GM03348 (cell line): ENCODE measurements around the gene HIGD2A.
"Not testable (repeated sequence)": the region's sequence is repeated elsewhere in the genome, so short reads cannot be mapped to it uniquely, and the experiment has no call there.

Experiments used
- DNase-seq: peaks from one replicate; pipeline ENCODE4 v3.0.0; 2012; ENCODE audit warnings: low spot score

Gene HIGD2A

DNA sequence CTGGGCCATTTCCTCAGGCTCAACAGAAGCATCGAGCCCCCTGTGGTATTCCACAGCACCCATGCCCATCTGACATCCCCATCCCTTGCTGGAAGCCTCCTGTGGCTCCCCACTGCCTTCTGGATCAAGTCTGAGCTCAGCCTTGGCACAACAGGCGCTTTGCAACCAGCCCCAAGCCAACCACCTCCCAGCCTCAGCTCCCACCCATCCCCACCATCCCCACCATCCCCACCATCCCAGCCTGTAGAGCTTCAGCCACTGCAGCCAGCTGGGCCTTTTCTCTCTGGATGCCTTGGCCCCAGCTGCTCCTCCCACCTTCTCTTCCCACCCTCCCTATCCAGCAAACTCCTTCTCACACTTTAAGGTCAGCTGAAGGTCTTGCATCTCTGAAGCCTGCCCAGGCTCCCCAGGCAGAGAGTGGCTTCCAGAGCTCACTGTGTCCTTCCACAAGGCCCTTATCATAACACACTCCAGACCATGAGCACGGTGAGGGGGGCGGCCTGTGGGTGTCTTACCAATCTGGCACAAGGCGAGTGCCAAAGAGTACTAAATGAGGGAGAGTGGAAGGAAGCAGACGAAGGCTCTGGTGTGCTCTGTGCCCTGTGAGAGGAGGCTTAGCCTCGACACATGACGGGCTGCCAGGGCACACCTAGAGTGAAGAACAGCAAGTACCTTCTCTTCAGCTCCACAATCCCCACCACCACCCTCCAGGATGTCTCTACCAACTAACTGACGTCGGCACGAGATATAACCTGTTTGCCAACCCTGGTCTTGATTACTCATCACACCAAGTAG is 6.5 kb downstream of the HIGD2A start:
- DNase-seq: no peak

DNA sequence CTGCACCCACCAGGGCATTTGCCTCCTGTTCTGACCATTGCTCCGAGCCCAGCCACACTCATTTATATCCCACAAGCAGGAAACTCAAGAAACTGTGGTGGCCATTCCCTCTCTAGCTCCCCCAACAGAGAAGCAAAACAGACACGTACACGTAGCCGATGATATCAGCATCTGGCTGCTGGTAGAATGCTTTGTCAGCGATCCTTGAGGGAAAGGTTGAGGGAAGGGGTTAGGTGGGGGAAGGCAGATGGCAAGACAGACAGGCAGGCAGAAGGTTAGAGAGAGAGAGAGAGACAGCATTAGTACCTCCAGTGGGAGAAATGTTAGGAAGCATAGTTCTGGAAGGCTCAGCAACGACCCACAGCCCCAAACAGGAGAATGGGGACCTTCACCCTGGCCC is 7.8 kb downstream of the HIGD2A start:
- DNase-seq: no peak

DNA sequence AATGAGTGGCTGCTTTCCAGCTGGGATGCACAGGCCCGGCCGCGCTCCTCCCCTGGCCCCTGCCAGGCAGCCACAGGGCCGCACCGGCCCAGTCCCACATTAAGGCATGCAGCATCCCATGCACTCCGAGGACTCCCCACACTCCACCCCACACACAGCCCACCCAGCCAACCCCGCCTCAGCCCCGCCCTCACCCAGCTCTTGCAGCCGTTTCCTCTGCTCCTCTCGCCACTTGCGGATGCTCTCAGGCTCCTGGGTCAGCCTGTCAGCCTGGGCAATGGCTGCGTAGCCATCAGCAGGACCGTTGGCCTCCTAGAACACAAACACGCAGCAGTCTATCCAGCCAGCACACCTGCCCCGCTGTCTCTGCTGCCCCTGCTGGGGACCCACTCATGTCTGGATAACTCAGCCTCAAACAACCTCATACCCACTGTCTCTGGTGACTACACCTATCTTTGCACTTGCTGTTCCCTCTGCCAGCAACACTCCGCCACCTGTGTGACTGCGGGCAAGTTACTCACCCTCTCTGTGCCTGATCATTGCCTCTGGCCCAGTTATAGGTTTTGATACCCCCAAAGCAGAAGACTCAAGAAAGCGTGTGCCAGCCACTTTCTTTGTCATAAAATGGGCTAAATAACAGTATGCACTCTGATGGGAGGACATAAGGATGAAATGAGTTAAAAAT is 9.3 kb downstream of the HIGD2A start:
- DNase-seq: no peak

DNA sequence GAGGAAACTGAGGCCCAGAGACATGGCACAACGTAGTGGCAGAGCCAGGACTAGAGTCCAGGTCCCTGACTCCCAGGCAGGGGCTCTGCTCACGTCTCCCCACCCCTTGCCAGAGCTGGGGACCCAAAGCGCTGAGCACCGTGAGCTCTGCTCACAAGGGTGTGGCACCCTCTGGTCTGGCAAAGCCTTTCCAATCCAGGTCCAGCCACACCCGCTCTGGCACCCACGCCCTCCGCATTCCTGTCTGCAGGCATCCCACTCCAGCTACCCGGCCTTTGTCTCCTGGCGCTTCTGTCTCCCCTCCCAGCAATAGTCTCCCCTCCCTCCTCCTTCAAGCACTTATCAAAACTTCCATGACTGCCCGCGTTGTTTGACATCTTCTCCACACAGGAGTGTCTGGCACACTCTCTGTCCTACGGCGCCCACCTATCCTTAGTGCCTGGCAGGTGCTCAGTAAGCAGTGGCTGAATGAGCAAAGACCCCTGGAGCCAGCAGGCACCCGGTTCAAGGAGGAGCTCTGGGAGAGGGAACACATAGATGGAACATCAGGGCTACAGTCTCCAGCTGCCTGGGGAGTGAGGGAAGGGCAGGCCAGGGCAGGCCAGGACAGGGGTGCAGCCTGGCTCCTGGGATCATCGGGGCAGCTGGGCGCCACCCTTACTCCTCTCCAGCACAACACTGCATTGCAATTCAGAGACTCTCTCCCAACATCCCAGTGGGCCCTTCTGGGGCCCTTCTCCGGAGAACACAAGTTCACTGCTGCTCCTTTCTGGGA is 12.0 kb downstream of the HIGD2A start:
- DNase-seq: no peak

DNA sequence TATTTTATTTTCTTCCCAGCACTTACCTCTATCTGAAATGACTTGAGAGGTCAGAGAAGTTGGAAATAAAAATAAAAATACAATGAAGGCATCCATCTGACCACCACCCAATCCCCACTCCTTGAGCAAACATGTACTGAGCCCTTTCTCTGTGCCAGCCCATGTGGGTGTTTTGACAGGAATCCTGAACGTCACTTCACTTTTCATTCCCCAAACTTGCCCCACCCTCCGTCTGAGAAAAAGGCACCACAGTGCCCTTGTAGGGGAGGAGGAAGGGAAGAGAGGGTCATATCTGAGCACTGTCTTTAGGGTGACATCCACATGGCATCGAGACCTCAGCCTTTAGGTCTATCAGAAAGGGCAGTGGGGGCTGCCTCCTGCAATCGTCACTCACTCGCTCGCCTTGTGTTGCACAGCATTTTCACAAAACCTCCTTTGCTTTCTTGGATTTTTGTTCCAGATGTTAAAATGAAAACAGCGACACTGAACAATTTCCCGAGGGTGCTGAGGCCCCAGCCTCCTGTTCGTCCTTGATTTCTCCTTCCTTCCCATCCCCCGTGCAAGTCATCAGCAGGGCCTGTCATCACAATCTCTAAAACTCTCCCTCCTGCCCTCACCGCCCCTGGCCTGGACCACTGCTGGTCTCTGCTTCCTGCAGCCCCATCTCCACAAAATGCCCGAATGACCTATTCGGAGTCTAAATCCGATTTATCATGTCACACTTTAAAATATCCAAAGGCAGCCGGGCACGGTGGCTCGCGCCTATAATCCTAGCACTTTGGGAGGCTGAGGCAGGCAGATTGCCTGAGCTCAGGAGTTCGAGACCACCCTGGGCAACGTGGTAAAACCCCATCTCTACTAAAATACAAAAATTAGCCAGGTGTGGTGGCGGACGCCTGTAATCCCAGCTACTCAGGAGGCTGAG is 13.0 kb downstream of the HIGD2A start:
- DNase-seq: no peak

DNA sequence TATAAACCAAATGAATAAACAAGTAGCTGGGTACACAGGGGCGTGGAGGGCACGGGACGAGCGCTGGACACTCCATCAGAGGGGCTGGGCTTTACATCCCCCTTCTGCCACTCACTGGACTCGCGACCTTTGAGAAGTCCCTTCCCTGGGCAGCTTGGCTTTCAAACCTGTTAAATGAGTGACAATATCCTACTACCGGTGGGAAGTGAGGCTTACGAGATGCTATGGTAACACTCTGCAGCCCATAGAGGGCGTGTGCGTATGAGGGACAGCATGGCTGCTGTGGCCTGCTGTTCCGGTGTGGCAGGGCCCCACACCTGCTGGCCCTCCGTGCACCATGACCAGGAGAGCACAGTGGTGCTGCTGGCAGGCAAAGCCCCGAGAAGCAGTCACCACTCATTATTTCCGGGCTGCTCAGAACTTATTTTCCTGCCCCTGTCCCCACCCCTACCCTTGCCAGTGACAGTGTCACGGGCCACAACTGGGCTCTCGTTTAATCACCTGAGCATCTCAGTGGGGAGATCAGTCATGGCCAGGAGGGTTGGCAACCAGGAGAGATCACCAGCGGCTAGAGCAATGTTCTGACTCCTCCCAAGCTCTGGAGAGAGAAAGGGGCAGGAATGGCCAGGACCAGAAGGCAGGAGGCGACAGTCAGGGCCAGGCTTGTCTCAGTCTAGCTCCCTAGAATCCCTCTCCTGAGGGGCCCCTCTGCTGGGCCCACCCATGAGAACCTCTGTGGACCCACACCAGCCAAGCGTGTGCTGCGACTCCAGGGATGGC is 17.3 kb downstream of the HIGD2A start:
- DNase-seq: no peak

DNA sequence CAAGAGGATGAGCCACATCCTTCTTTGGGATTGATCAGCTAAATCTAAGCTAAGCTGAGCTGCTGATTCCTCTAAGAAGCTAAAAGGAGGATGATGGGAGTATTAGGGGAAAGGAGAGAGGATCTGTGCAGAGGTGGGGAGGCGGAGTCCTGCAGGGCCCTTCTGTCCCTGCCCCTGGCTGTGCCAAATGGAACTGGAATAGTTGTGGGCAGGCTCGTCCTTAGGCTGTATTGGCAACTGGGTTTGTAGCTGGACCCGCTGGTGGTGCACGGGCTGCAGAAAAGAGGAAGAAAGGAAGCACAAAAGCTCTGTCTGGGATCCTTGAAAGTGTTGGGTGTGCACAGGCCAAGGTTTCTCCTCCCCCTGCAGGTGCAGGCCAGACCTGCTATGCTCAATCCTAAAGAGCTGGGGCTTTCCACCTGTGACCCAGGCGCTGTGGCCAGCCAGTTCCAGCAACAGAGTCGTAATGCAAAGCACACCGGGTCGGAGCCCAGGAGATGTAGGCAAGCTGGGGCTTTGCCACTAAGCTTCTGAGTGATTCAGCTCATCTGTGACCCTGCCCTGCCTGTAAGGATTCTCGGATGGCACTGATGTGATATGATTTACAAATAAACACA is 18.0 kb downstream of the HIGD2A start:
- no peak for DNase-seq

DNA sequence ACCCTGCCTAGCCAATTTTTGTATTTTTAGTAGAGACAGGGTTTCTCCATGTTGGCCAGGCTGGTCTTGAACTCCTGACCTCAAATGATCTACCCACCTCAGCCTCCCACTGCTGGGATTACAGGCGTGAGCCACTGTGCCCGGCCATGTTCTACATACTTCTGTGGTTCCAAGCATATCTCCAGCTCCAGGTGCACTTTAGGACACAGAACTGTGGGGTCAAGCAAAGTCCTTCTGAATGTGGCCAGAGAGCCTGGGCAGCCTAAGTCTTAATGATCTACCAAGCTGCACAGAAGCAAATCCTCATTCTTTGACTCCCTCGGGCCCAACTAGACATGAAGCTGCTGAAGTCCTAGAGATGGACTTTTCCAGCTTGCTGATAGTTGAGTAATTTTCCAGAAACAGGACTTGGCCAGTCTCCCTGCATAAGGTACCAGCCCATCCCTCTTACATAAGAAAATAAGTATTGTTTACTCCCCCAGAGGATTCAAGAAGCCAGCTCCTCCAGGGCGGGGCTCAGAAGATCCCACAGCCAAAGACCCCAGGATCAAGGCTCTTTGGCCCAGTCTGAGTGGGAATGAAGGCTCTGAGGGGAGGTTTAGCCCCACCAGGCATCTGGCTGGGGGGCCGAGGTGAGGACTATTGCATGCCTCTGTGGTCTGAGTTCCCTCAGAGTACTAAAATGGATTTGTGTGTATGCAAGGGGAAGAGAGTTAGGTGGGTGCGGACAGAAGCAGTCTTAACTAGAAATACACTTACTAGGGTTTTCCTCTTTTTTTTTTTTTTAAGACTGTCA is 19.1 kb downstream of the HIGD2A start:
- DNase-seq: peak; percentile 32

DNA sequence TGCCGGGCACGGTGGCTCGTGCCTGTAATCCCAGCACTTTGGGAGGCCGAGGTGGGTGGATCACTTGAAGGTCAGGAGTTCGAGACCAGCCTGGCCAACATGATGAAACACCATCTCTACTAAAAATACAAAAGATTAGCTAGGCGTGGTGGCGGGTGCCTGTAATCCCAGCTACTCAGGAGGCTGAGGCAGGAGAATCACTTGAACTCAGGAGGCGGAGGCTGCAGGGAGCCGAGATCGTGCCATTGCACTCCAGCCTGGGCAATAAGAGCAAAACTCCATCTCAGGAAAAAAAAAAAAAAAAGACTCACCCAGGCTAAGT is 19.7 kb downstream of the HIGD2A start:
- DNase-seq: not testable (repeated sequence)

DNA sequence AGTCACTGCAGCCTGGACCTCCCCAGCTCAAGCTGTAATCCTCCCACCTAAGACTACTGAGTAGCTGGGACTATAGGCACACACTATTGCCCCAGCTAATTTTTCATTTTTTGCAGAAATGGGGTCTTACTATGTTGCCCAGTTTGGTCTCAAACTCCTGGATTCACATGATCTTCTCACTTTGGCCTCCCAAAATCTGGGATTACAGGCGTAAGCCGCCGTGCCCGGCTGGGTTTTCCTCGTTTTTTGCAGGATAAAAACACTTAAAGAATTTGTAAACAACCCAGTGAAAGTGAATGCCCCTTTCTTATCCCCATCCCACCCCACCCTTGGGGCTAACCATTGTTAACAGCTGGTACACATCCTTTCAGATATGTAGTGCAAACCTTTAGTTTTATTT is 20.0 kb downstream of the HIGD2A start:
- no peak for DNase-seq

DNA sequence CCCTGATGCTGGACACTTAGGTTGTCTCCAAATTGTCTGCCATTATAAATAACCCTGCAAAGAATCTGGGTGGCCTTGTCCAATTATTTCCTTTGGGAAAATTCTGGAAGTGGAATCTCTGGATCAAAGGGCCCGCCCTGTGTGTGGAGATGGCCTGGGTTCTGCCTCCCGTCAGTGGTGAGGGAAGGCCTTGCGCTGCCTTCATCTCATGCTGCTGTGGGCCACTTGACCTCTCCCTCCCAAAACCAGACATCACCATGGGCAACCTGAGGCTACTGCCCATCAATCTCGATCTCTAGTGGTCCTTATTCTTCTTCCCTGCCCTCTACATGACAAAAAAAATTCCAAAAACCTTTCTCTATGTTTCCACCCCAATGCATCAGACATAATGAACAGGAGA is 21.2 kb downstream of the HIGD2A start:
- DNase-seq: no peak

DNA sequence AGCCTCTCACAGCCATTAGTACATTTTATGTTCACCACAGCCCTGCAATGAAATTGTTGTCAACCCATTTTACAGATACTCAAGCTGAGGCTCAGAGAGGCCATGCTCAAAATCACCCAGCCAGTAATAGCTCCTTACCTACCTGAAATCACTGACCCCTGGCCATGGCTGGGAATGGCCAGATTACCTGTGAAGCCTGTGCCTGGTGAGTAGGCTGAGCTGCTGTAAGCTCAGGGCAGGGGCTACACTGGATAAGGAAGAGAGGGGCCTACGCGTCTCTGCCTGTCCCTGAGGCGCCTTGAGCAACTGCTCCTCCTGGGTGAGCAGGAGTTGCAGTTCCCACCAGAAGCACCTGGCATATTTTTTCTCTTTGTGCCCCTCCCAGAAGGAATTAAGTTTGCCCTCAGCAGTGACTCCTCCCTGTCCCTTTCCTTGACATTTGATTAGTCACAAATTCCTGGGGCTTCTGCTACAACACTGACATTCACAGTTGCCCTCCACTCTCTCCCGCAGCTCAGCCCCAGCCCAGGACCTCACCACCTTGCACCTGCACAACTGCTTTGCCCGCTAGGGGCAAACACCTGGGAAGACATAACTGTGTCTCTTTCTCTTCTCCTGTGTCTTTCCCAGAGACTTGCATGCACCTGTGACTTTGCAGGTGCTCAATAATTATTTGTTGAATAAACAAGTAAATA is 22.1 kb downstream of the HIGD2A start:
- DNase-seq: peak; percentile 4

DNA sequence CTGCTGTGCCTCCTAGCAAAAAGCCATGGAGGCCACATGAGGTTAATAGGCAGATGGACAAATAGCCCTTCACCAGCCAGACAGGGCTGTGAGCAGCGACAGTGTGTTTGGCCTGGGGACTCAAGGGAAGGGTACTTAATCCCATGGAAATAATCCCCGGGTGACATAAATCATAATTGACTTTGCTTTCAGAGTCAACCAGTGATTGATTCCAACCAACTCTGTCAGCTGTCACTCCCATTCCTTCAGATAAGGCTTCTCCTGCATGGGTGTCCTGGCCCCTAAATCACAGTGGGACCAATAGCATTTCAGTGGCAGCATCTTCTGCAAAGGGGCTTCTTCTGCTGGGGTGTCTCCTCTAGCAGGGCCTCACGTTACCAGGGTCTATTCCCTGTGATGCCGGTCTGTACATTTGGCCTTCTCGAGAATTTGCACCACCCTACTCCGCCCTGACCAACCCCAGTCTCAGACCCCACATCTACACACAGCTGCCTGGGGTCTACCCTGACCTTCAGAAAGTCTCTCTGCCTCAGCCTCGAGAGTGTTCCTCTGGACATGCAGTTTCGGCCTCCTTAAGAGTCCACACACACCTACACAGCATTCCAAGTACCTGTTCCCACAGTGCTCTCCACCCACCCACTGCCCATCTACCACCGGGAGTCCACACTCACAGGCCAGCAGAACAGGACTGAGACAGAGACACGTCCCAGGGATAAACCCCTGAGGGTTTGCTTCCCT is 24.1 kb downstream of the HIGD2A start:
- DNase-seq: no peak

DNA sequence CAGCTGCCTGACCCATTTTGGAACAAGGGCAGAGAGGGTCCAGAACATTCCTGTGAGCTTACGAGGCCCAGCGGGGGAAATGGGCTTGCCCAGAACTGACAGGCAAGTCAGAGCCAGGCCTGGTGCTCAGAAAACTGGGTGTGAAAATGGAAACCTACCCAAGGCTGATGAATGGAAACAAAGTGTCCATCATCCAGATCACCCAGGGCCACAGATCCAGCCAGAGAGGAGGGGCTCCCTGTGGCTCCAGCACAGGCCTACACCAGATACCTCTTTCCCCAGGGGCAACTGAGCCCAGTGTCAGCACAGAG is 24.7 kb downstream of the HIGD2A start:
- DNase-seq: peak; percentile 64

DNA sequence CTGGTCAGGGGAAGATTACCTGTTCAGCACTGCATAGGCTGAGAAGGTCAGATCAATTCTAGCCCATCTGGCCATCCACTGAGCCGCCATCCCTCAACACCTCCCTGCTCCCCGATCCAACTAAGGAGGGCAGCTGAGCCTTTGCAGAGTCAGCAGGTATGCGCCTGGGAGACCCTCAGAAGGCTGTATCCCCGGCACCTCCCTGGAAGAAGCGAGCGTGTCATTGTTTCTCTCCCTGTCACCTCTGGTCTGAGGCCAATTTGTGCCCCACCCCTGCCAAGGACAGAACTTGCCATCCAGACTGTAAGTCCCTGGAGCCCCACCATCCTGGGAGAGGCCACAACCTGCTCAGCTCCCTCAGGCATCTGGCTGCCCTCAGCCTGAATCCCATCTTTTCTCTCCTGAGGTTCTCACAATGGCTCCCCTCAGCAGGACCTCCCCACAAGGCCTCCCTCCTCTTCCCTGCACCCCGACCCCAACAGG is 25.2 kb downstream of the HIGD2A start:
- DNase-seq: peak; percentile 4

DNA sequence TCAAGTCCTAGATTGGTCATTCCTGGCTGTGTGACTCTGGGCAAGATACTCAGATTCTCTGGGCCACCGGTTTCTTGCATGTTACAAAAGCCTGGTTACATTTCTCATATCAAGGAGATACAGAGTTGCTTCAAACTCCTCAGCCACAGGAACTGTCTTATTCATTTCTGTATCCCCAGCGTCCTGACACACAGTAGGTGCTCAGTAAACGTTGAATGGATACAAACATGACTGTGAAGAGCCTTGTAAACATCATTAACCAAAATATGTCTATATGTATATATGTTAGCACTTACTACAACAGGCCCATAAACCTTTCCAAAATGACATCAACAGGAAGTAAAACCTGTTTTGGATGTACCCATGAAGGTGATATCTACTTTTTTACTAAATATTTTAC is 26.2 kb downstream of the HIGD2A start:
- peak; percentile 3 for DNase-seq

DNA sequence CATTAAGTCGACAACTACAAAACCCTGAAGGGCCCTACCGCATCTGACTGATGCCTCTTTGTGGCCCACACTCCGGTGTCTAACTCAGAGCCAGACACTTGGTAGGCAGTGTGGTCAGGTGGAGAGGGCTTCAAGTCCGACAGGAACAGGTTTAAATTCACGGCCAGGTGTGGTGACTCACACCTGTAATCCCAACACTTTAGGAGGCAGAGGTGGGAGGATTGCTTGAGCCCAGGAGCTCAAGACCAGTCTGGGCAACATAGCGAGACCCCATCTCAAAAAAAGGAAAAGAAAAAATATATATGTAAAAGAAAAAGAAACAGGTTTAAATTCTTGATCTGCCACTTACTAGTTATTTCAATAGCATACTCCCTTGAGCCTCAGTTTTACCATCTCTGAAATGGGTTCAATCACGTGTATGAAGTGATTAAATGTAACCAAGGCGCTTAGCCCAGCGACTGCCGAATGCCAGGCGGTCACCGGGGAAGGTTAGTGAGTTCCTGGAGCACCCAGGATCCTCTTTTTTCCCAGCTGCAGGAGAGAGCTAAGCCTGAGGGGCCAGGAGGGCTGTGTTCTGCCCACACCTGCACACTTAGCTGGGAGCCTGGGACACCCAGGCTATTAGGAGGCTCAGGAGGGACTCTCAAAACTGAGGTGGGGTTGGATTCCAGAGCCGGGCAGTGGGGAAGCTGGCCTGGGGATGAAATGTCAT is 26.8 kb downstream of the HIGD2A start:
- no peak for DNase-seq
